SU-DHL-6 (cell line): ENCODE results near the gene HNRNPM.

Source experiments
- H2AFZ ChIP-seq: fragments of 200-600 bp; sonication (generic); 2 replicates; pipeline ENCODE4 v1.6.1; 2014; ENCODE audit warnings: low read depth, mild to moderate bottlenecking, moderate library complexity, mixed read lengths, antibody characterized with exemption, low read length; ENCODE audit not compliant: severe bottlenecking
- H3F3A ChIP-seq: fragments of 200-600 bp; shearing (Covaris generic); 2 replicates; pipeline ENCODE4 v1.6.0; 2016; ENCODE audit warnings: antibody characterized with exemption, mild to moderate bottlenecking; ENCODE audit not compliant: insufficient read depth
- H3K27ac ChIP-seq: fragments of 200-600 bp; sonication (generic); 2 replicates; pipeline ENCODE4 v1.5.1; 2016; ENCODE audit warnings: low read depth, mild to moderate bottlenecking, low read length, moderate library complexity, mixed read lengths
- H3K27me3 ChIP-seq: fragments of 200-600 bp; sonication (generic), shearing (Covaris generic); 2 replicates; pipeline ENCODE4 v1.6.0; 2014; ENCODE audit warnings: mild to moderate bottlenecking, low read length
- H3K36me3 ChIP-seq: fragments of 200-600 bp; sonication (generic); 2 replicates; pipeline ENCODE4 v1.6.1; 2014; ENCODE audit warnings: mild to moderate bottlenecking, low read length, mixed read lengths
- H3K4me2 ChIP-seq: fragments of 300-600, 200-600 bp; shearing (Covaris generic), sonication (generic); 2 replicates; pipeline ENCODE4 v1.6.0; 2014; ENCODE audit warnings: low read length, low read depth, mild to moderate bottlenecking; ENCODE audit not compliant: poor library complexity, severe bottlenecking
- H3K4me3 ChIP-seq: fragments of 200-600 bp; sonication (generic); 2 replicates; pipeline ENCODE4 v1.5.1; 2014; ENCODE audit warnings: antibody characterized with exemption, low read length, mild to moderate bottlenecking, mixed read lengths; ENCODE audit not compliant: insufficient read depth, poor library complexity, severe bottlenecking
- H3K79me2 ChIP-seq: fragments of 200-600 bp; sonication (generic); 2 replicates; pipeline ENCODE4 v1.6.1; 2014; ENCODE audit warnings: mild to moderate bottlenecking, low read length, moderate library complexity; ENCODE audit not compliant: insufficient read depth
- H3K9ac ChIP-seq: fragments of 200-600 bp; sonication (generic); 2 replicates; pipeline ENCODE4 v1.7.0; 2014; ENCODE audit warnings: mild to moderate bottlenecking, low read length
- H3K9me2 ChIP-seq: fragments of 200-600 bp; sonication (generic); replicated peaks from 2 replicates; pipeline ENCODE4 v1.6.1; 2014; ENCODE audit warnings: low read length; ENCODE audit not compliant: insufficient read depth
- H3K9me3 ChIP-seq: fragments of 200-600 bp; sonication (generic); 2 replicates; pipeline ENCODE4 v1.6.1; 2014; ENCODE audit warnings: low read length, mixed read lengths; ENCODE audit not compliant: insufficient read depth
- H4K20me1 ChIP-seq: fragments of 200-600 bp; sonication (generic); 2 replicates; pipeline ENCODE4 v1.6.1; 2014; ENCODE audit warnings: low read depth, mild to moderate bottlenecking, antibody characterized with exemption, low read length, moderate library complexity, mixed read lengths
- EZH2phosphoT487 ChIP-seq: fragments of 200-600 bp; sonication (generic), shearing (Covaris generic); conservative IDR thresholded peaks from 2 replicates; pipeline ENCODE4 v1.6.1; 2018; ENCODE audit warnings: mild to moderate bottlenecking, antibody characterized with exemption, low read length, moderate library complexity, mixed read lengths
- TF ChIP-seq, protein P1 (sequence below): fragments of 200-600 bp; sonication (generic); IDR thresholded peaks from one replicate; pipeline ENCODE4 v1.5.1; 2017; ENCODE audit warnings: antibody characterized with exemption, mild to moderate bottlenecking, low read length, moderate library complexity; ENCODE audit not compliant: insufficient read depth, poor library complexity, severe bottlenecking

HNRNPM gene

DNA sequence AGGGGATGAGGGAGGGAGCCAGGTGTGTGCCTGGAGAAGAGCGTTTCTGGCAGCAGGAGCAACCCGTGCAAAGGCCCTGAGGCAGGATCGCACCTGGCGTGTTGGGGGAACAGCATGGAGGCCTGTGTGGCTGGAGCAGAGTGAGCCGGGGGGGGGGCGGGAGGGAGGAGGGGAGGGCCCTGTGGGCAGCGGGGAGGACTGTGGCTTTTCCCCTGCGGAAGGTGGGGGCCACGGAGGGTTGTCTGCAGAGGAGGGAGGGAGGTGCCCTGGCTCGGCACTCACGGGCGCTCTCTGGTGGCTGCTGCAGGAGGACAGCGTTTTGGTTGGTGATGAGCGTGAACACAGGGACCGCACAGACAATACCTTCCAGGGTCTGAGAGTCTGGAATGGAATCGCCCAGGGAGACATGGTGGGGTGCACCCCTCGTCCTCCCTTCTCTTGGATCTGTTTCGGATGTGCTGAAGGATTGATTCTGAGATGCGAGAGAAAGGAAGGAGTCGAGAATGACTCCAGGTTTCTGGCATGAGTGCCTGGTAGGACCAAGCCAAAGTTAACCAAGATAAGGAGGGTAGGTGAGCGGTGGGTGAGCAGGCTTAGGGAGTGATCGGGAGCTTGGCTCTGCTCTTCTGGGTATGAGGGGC is 48.1 kb upstream of the HNRNPM start:
- no peaks in the 10 kb centered on the region for H3K36me3 ChIP-seq
- peaks cover 2% of the 10 kb centered on the region; the same call in 1 of the 2 replicates for H4K20me1 ChIP-seq
- H3K27ac ChIP-seq, result no peak overlapping the region
- H3K4me3 ChIP-seq, result no peak overlapping the region
- H3K27me3 ChIP-seq, result no peaks in the 10 kb centered on the region
- H2AFZ ChIP-seq, result no peak overlapping the region
- no peak for TF ChIP-seq EZH2phosphoT487
- TF ChIP-seq, protein P1, sequence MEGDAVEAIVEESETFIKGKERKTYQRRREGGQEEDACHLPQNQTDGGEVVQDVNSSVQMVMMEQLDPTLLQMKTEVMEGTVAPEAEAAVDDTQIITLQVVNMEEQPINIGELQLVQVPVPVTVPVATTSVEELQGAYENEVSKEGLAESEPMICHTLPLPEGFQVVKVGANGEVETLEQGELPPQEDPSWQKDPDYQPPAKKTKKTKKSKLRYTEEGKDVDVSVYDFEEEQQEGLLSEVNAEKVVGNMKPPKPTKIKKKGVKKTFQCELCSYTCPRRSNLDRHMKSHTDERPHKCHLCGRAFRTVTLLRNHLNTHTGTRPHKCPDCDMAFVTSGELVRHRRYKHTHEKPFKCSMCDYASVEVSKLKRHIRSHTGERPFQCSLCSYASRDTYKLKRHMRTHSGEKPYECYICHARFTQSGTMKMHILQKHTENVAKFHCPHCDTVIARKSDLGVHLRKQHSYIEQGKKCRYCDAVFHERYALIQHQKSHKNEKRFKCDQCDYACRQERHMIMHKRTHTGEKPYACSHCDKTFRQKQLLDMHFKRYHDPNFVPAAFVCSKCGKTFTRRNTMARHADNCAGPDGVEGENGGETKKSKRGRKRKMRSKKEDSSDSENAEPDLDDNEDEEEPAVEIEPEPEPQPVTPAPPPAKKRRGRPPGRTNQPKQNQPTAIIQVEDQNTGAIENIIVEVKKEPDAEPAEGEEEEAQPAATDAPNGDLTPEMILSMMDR, result peak; percentile 58
- H3K79me2 ChIP-seq, result peaks cover 69% of the 10 kb centered on the region
- no peaks in the 10 kb centered on the region for H3K9me2 ChIP-seq
- H3K9ac ChIP-seq, result no peak overlapping the region
- no peak overlapping the region for H3K4me2 ChIP-seq
- H3F3A ChIP-seq, result no peaks in the 10 kb centered on the region
- no peaks in the 10 kb centered on the region for H3K9me3 ChIP-seq

GRCh38 chr19:8397271-8397670 is 47.5 kb upstream of the HNRNPM start:
- no peak overlapping the region for H3K9ac ChIP-seq
- no peaks in the 10 kb centered on the region for H3F3A ChIP-seq
- H4K20me1 ChIP-seq, result peaks cover 1% of the 10 kb centered on the region; the same call in 1 of the 2 replicates
- peaks cover 64% of the 10 kb centered on the region for H3K79me2 ChIP-seq
- no peak overlapping the region for H3K4me3 ChIP-seq
- no peaks in the 10 kb centered on the region for H3K36me3 ChIP-seq
- H2AFZ ChIP-seq, result no peak overlapping the region
- no peaks in the 10 kb centered on the region for H3K27me3 ChIP-seq
- no peak overlapping the region for H3K27ac ChIP-seq
- no peak for TF ChIP-seq EZH2phosphoT487
- TF ChIP-seq, protein P1, result no peak
- no peaks in the 10 kb centered on the region for H3K9me3 ChIP-seq
- H3K9me2 ChIP-seq, result no peaks in the 10 kb centered on the region
- H3K4me2 ChIP-seq, result no peak overlapping the region

DNA sequence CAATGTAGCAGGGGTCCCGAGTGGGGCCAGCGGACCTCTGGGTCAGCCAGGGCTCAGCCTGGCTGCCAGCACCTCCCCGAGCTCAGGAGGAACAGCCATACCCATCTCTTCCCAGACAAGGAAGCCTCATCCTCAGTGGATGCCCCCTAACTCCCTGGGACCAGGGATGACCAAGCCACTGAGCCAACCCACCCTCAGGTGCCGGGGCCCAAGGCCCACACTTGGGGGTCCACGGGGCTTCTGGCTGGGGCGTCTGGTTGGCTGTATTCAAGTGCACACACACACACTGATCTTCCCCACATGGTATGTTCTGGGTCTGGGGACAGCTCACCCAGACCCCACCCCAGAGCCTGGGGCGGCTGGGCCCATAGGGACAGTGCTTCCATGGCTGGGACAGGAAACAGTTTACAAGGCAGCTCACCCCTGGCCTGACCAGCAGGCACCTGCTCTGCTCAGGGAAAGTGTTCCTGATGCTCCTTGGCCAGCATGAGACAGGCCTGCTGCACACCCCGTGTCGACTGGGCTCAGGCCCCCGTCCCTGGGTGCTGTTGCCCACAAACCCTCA is 46.9 kb upstream of the HNRNPM start:
- TF ChIP-seq EZH2phosphoT487, result no peak
- TF ChIP-seq, protein P1, result no peak
- Histone ChIP-seq H2AFZ (no peak overlapping the region), H3K27me3 (no peaks in the 10 kb centered on the region), H3K27ac (no peak overlapping the region), H4K20me1 (no peaks in the 10 kb centered on the region; the same call in 1 of the 2 replicates), H3K4me2 (no peak overlapping the region), H3K9ac (no peak overlapping the region), H3K36me3 (no peaks in the 10 kb centered on the region), H3K9me3 (no peaks in the 10 kb centered on the region), H3K9me2 (no peaks in the 10 kb centered on the region), H3K79me2 (peaks cover 58% of the 10 kb centered on the region), H3K4me3 (no peak overlapping the region), H3F3A (no peaks in the 10 kb centered on the region)
